H1 (cell line): ENCODE measurements around the gene SERHL2. TPM values are rescaled to one million over a fixed set of nuclear protein-coding genes. Genes with fewer than 3 reads are reported as not detected.
"Not testable (repeated sequence)": the region's sequence is repeated elsewhere in the genome, so short reads cannot be mapped to it uniquely, and the experiment has no call there.

Source experiments
- CTCF ChIA-PET: fragments of 300-600 bp; sonication (Branson Sonifier 250); formaldehyde crosslinking; loops from one replicate; lab custom pipeline; 2021; ENCODE audit not compliant: partially characterized antibody; lab: Charles Lee
- POLR2A ChIA-PET: fragments of 300-600 bp; sonication (Branson Sonifier 250); formaldehyde crosslinking; loops from one replicate; lab custom pipeline; 2021; ENCODE audit warnings: inconsistent platforms; ENCODE audit not compliant: partially characterized antibody; lab: Charles Lee
- DNase-seq, 2 experiments: peaks; one replicate each; pipeline versions ENCODE4 v3.0.0 to v3.0.0-alpha.2; 2010 to 2022; ENCODE audit warnings: low spot score in 2 of 2, low read depth in 1 of 2, mixed read lengths in 1 of 2
- FAIRE-seq: peaks from 2 replicates; lab custom pipeline; 2011; peaks lifted over from hg19 to GRCh38; lab: Jason Lieb, UNC
- H2AFZ ChIP-seq: 2 replicates; pipeline ENCODE4 v1.8.1; 2012; ENCODE audit warnings: low read length, inconsistent platforms
- H2AK5ac ChIP-seq: 2 replicates; pipeline ENCODE4 v1.6.1; 2013; ENCODE audit warnings: low read depth, low read length
- H2BK120ac ChIP-seq: replicated peaks from 2 replicates; pipeline ENCODE3; 2013; ENCODE audit warnings: low read depth, low read length, inconsistent platforms
- H2BK12ac ChIP-seq: 2 replicates; pipeline ENCODE4 v1.6.1; 2013; ENCODE audit warnings: low read depth, low read length
- H2BK15ac ChIP-seq: 2 replicates; pipeline ENCODE4 v1.6.1; 2013; ENCODE audit warnings: low read length
- H2BK20ac ChIP-seq: 2 replicates; pipeline ENCODE4 v1.6.1; 2013; ENCODE audit warnings: low read length
- H2BK5ac ChIP-seq: 2 replicates; pipeline ENCODE4 v1.6.1; 2013; ENCODE audit warnings: low read depth, low read length
- H3K14ac ChIP-seq: 2 replicates; pipeline ENCODE4 v1.6.1; 2013; ENCODE audit warnings: inconsistent platforms; ENCODE audit not compliant: insufficient read length
- H3K18ac ChIP-seq: 2 replicates; pipeline ENCODE4 v1.6.1; 2013; ENCODE audit warnings: low read length; ENCODE audit errors: extremely low read depth
- H3K23ac ChIP-seq: 2 replicates; pipeline ENCODE4 v1.6.1; 2013; ENCODE audit warnings: inconsistent platforms; ENCODE audit not compliant: insufficient read length
- H3K23me2 ChIP-seq: 2 replicates; pipeline ENCODE4 v1.6.1; 2013; ENCODE audit warnings: low read depth, low read length
- H3K27ac ChIP-seq: 2 replicates; pipeline ENCODE4 v1.6.1; 2011; ENCODE audit warnings: low read depth, low read length, inconsistent platforms
- H3K27me3 ChIP-seq, 4 experiments: replicated peaks in 1 of 4; 1 replicate in 1 of 4; 2 replicates in 3 of 4; pipeline versions ENCODE4 v1.6.1 to v1.8.1; 2011 to 2013; ENCODE audit warnings: low read length in 3 of 4, mild to moderate bottlenecking in 3 of 4, inconsistent platforms in 2 of 4, mixed read lengths in 2 of 4, moderate library complexity in 1 of 4; ENCODE audit not compliant: control insufficient read depth in 3 of 4, insufficient read depth in 3 of 4; ENCODE audit errors: extremely low read depth in 1 of 4
- H3K36me3 ChIP-seq, 4 experiments: 2 replicates each; pipeline versions ENCODE4 v1.6.1 to v1.8.1; 2011 to 2013; ENCODE audit warnings: mild to moderate bottlenecking in 4 of 4, low read length in 3 of 4, moderate library complexity in 2 of 4, control low read depth in 1 of 4, inconsistent platforms in 1 of 4; ENCODE audit not compliant: insufficient read depth in 4 of 4, control insufficient read depth in 2 of 4
- H3K4ac ChIP-seq: replicated peaks from 2 replicates; pipeline ENCODE3; 2013; ENCODE audit warnings: low read length, low read depth, mixed read lengths, inconsistent platforms; ENCODE audit not compliant: insufficient read length
- H3K4me1 ChIP-seq, 4 experiments: replicated peaks in 1 of 4; 1 replicate in 1 of 4; 2 replicates in 3 of 4; pipeline versions ENCODE4 v1.6.1 to v1.8.1; 2011 to 2013; ENCODE audit warnings: low read length in 3 of 4, inconsistent platforms in 2 of 4, mixed read lengths in 1 of 4; ENCODE audit not compliant: insufficient read depth in 4 of 4, control insufficient read depth in 3 of 4
- H3K4me2 ChIP-seq, 2 experiments: 2 replicates each; pipeline versions ENCODE4 v1.6.1 to v1.8.1; 2011 to 2013; ENCODE audit warnings: low read depth in 2 of 2, low read length in 2 of 2, control low read depth in 1 of 2, inconsistent platforms in 1 of 2, mild to moderate bottlenecking in 1 of 2; ENCODE audit not compliant: insufficient read depth in 1 of 2
- H3K4me3 ChIP-seq, 4 experiments: fragments of 200-600, 300-600 bp in 1 of 4; sonication (generic), shearing (Covaris generic), sonication (Bioruptor Twin) in 1 of 4; 2 replicates each; pipeline versions ENCODE4 v1.5.1 to v1.8.1; 2011 to 2016; ENCODE audit warnings: low read length in 4 of 4, low read depth in 3 of 4, control low read depth in 2 of 4, inconsistent platforms in 2 of 4, mild to moderate bottlenecking in 2 of 4, mixed read lengths in 1 of 4, moderate library complexity in 1 of 4; ENCODE audit not compliant: insufficient read depth in 2 of 4; ENCODE audit errors: extremely low read depth in 1 of 4
- H3K56ac ChIP-seq: replicated peaks from 2 replicates; pipeline ENCODE3; 2013; ENCODE audit warnings: low read depth, mild to moderate bottlenecking, mixed read lengths, low read length, inconsistent platforms; ENCODE audit not compliant: insufficient read length
- H3K79me1 ChIP-seq: 2 replicates; pipeline ENCODE4 v1.6.1; 2013; ENCODE audit warnings: low read depth, low read length, control low read depth
- H3K79me2 ChIP-seq, 2 experiments: 2 replicates each; pipeline versions ENCODE4 v1.6.1 to v1.8.1; 2012 to 2013; ENCODE audit warnings: low read length in 2 of 2, mild to moderate bottlenecking in 2 of 2, inconsistent platforms in 1 of 2; ENCODE audit not compliant: insufficient read depth in 2 of 2, control insufficient read depth in 1 of 2
- H3K9ac ChIP-seq, 4 experiments: replicated peaks in 1 of 4; 1 replicate in 1 of 4; 2 replicates in 3 of 4; pipeline versions ENCODE4 v1.6.1 to v1.8.1; 2011 to 2013; ENCODE audit warnings: low read depth in 3 of 4, low read length in 3 of 4, control low read depth in 2 of 4, mild to moderate bottlenecking in 2 of 4, moderate library complexity in 2 of 4, inconsistent platforms in 1 of 4; ENCODE audit errors: extremely low read depth in 1 of 4
- H3K9me3 ChIP-seq, 2 experiments: 2 replicates each; pipeline versions ENCODE4 v1.6.1 to v1.8.1; 2012 to 2013; ENCODE audit warnings: mild to moderate bottlenecking in 2 of 2, moderate library complexity in 2 of 2, control low read depth in 1 of 2, inconsistent platforms in 1 of 2, low read depth in 1 of 2, low read length in 1 of 2, mixed read lengths in 1 of 2; ENCODE audit not compliant: insufficient read depth in 2 of 2
- H4K20me1 ChIP-seq, 2 experiments: replicated peaks in 1 of 2; 2 replicates each; pipeline versions ENCODE3 to v1.8.1; 2011 to 2013; ENCODE audit warnings: inconsistent platforms in 2 of 2, low read length in 2 of 2, mild to moderate bottlenecking in 1 of 2; ENCODE audit not compliant: insufficient read depth in 2 of 2, control insufficient read depth in 1 of 2
- H4K5ac ChIP-seq: 2 replicates; pipeline ENCODE4 v1.6.1; 2013; ENCODE audit warnings: low read length, low read depth, mixed read lengths, inconsistent platforms; ENCODE audit not compliant: insufficient read length
- H4K8ac ChIP-seq: 2 replicates; pipeline ENCODE4 v1.8.0; 2013; ENCODE audit warnings: mild to moderate bottlenecking, moderate library complexity, low read length, inconsistent platforms; ENCODE audit not compliant: insufficient read depth; ENCODE audit errors: extremely low read depth
- H4K91ac ChIP-seq: replicated peaks from 2 replicates; pipeline ENCODE3; 2013; ENCODE audit warnings: low read length, mixed read lengths, inconsistent platforms; ENCODE audit not compliant: insufficient read length
- WGBS, 2 experiments: shearing (Covaris generic) in 1 of 2; methylation state at CpG; one replicate each; pipeline versions ENCODE4 v1.1.6 to v1.1.7; 2013 to 2015; ENCODE audit warnings: low lambda C conversion rate in 2 of 2, mixed read lengths in 2 of 2, inconsistent platforms in 1 of 2, low coverage in 1 of 2, missing lambda C conversion rate in 1 of 2; ENCODE audit not compliant: insufficient replicate concordance in 2 of 2, insufficient coverage in 1 of 2, insufficient read length in 1 of 2; ENCODE audit errors: extremely low coverage in 1 of 2, missing lambda C conversion rate in 1 of 2; 5-methylcytosine and 5-hydroxymethylcytosine counted together
- polyA plus RNA-seq, 7 experiments: library from polyadenylated mRNA; depleted of rRNA in 3 of 7; stranded (reverse) in 5 of 7; unstranded in 2 of 7; fragments of >200 nt in 5 of 7; fragments of 200-250 nt in 2 of 7; gene quantifications; 1 replicate in 5 of 7; 2 replicates in 1 of 7; 4 replicates in 1 of 7; pipeline versions ENCODE4 v1.2.1 to v1.2.3, GENCODE V29; 2011 to 2013; ENCODE audit warnings: missing spikeins in 2 of 7, mixed read lengths in 2 of 7
- total RNA-seq: library from RNA; stranded (reverse); fragmentation: NEBNext Ultra II Directional; extraction: Animal tissue kit (Norgen Biotek cat#: 25700); gene quantifications from 2 replicates; pipeline ENCODE4 v1.2.1, GENCODE V29; 2021

Gene SERHL2
- total and polyA plus RNA-seq, 2 of the 8 experiments (the other 6 are each of a cell fraction or from before 2014, with no cell fraction given): 0.91 TPM; not detected in 1

GRCh38 chr22:42514331-42514730, 39.4 kb upstream of the SERHL2 start:
- POLR2A ChIA-PET: interaction anchor here (0.9 kb wide), 1 partner anchor 100 kb away, joined by 3 read pairs; the partner anchor contains the start of gene POLDIP3

GRCh38 chr22:42515304-42515703, 38.5 kb upstream of the SERHL2 start:
- H3K18ac ChIP-seq, H3K4me1 ChIP-seq, H3K4me3 ChIP-seq, H3K79me1 ChIP-seq, H3K14ac ChIP-seq, H4K5ac ChIP-seq, H2AFZ ChIP-seq, H2BK120ac ChIP-seq, H2AK5ac ChIP-seq, H3K23me2 ChIP-seq, H3K4ac ChIP-seq, H3K4me2 ChIP-seq, H3K56ac ChIP-seq, DNase-seq, H3K27ac ChIP-seq, H4K20me1 ChIP-seq, H4K8ac ChIP-seq, H3K9me3 ChIP-seq, H2BK20ac ChIP-seq, FAIRE-seq, CTCF ChIA-PET, H3K9ac ChIP-seq, H2BK15ac ChIP-seq, H3K27me3 ChIP-seq, H2BK5ac ChIP-seq, H2BK12ac ChIP-seq, H4K91ac ChIP-seq, H3K23ac ChIP-seq: not testable (repeated sequence)
- peaks cover 2 to 29% (median 12%) of the 10 kb centered on the region in 4 experiments; a peak in 5 of 8 replicates for H3K36me3 ChIP-seq
- POLR2A ChIA-PET: interaction anchor here (0.6 to 1.0 kb wide), 2 partner anchors 12 to 862 kb away, joined by 3 read pairs; no protein-coding TSS in a partner anchor
- peaks cover 0 to 13% of the 10 kb centered on the region in 2 experiments; a peak in 2 of 4 replicates for H3K79me2 ChIP-seq
- WGBS, 2 experiments: 84% methylated on average over 7 of the region's 8 CpGs; no CpG with 5 or more reads in 1 of the 2 experiments

More at GRCh38 chr22:42514331-42514730, 39.4 kb upstream of the SERHL2 start:
- H3K4me1 ChIP-seq, H2BK5ac ChIP-seq, H3K4me3 ChIP-seq, H2AFZ ChIP-seq, H3K56ac ChIP-seq, H4K5ac ChIP-seq, H3K18ac ChIP-seq, H2BK120ac ChIP-seq, H3K23me2 ChIP-seq, FAIRE-seq, H4K91ac ChIP-seq, DNase-seq, H2AK5ac ChIP-seq, H3K4me2 ChIP-seq, H3K9ac ChIP-seq, H3K27me3 ChIP-seq, H3K14ac ChIP-seq, H4K20me1 ChIP-seq, H3K4ac ChIP-seq, H3K27ac ChIP-seq, H2BK15ac ChIP-seq, H2BK20ac ChIP-seq, H4K8ac ChIP-seq, H3K9me3 ChIP-seq, H3K79me1 ChIP-seq, H2BK12ac ChIP-seq, H3K23ac ChIP-seq: not testable (repeated sequence)
- WGBS, 2 experiments: 93% methylated on average over 7 of the region's 17 CpGs; no CpG with 5 or more reads in 1 of the 2 experiments
- CTCF ChIA-PET: interaction anchor here (1.1 kb wide), 1 partner anchor 71 kb away, joined by 3 read pairs; no protein-coding TSS in a partner anchor
- Histone ChIP-seq H3K36me3 (peaks cover 2 to 29% (median 12%) of the 10 kb centered on the region in 4 experiments; a peak in 6 of 8 replicates), H3K79me2 (peaks cover 0 to 13% of the 10 kb centered on the region in 2 experiments; a peak in 2 of 4 replicates)
